HG03521 (cell line): ENCODE measurements around the gene ZNHIT2.

ENCODE experiments used
- ATAC-seq: cut with Tn5 transposase; IDR thresholded peaks from one replicate; pipeline ENCODE4 v1.9.1; 2021; ENCODE audit warnings: mild to moderate bottlenecking, moderate library complexity; ENCODE audit not compliant: unreplicated experiment

Gene ZNHIT2

GRCh38 chr11:65107078-65107477 is 10.4 kb downstream of the ZNHIT2 start:
- no peak for ATAC-seq

GRCh38 chr11:65104628-65105027 is 12.9 kb downstream of the ZNHIT2 start:
- no peak for ATAC-seq

- ATAC-seq: no peak
Measured at GRCh38 chr11:65103476-65103875, 14.0 kb downstream of the ZNHIT2 start.

- no peak for ATAC-seq
Measured at GRCh38 chr11:65102142-65103095, 15.1 kb downstream of the ZNHIT2 start.

GRCh38 chr11:65100674-65101350 is 16.7 kb downstream of the ZNHIT2 start:
- ATAC-seq: no peak

- no peak for ATAC-seq
Measured at GRCh38 chr11:65096926-65097325, 20.6 kb downstream of the ZNHIT2 start.

- ATAC-seq: peak; percentile 70
Measured at GRCh38 chr11:65095974-65096806, 21.3 kb downstream of the ZNHIT2 start, which contains the start of gene VPS51. Gene VPS51 (plus strand): TSS chr11:65096214. CDS start chr11:65096251, 37 bp downstream.

- ATAC-seq: no peak
Measured at GRCh38 chr11:65095427-65095826, 22.1 kb downstream of the ZNHIT2 start.

- ATAC-seq: no peak
Measured at GRCh38 chr11:65090628-65091027, 26.9 kb downstream of the ZNHIT2 start.

- no peak for ATAC-seq
Measured at GRCh38 chr11:65089621-65090020, 27.9 kb downstream of the ZNHIT2 start.

GRCh38 chr11:65087827-65088226 is 29.7 kb downstream of the ZNHIT2 start:
- ATAC-seq: no peak

- no peak for ATAC-seq
Measured at GRCh38 chr11:65087216-65087615, 30.3 kb downstream of the ZNHIT2 start.

GRCh38 chr11:65086809-65087208 is 30.7 kb downstream of the ZNHIT2 start:
- ATAC-seq: no peak

- no peak for ATAC-seq
Measured at GRCh38 chr11:65085446-65085845, 32.1 kb downstream of the ZNHIT2 start.

- ATAC-seq: no peak
Measured at GRCh38 chr11:65084598-65085375, 32.7 kb downstream of the ZNHIT2 start.

GRCh38 chr11:65083834-65084597 is 33.5 kb downstream of the ZNHIT2 start, which contains the start of the genes CDCA5 and ZFPL1:
Gene CDCA5 (minus strand): TSS chr11:65084040. CDS start chr11:65083978, 62 bp downstream.
Gene ZFPL1 (plus strand): TSS chr11:65084222. CDS start chr11:65084699, 477 bp downstream.
- peak; percentile 77 for ATAC-seq

GRCh38 chr11:65083134-65083833 is 34.2 kb downstream of the ZNHIT2 start:
- ATAC-seq: peak; percentile 14

GRCh38 chr11:65078786-65079342 is 38.6 kb downstream of the ZNHIT2 start:
- no peak for ATAC-seq
